HEK293T (cell line): ENCODE results near the gene IZUMO1.

Source experiments
- BHLHE40 ChIP-seq: fragments of 450-650 bp; IDR thresholded peaks from 2 replicates; pipeline ENCODE4 v1.6.1; 2016; ENCODE audit warnings: mild to moderate bottlenecking, moderate library complexity, borderline replicate concordance
- FOXA1 ChIP-seq: fragments of 450-650 bp; IDR thresholded peaks from 2 replicates; pipeline ENCODE4 v1.6.1; 2016; ENCODE audit warnings: mild to moderate bottlenecking
- FOXM1 ChIP-seq: fragments of 450-650 bp; IDR thresholded peaks from 2 replicates; pipeline ENCODE4 v1.6.1; 2017; ENCODE audit warnings: mild to moderate bottlenecking, borderline replicate concordance
- HDGF ChIP-seq: fragments of 450-650 bp; IDR thresholded peaks from 2 replicates; pipeline ENCODE4 v1.6.1; 2017; ENCODE audit warnings: antibody characterized with exemption, borderline replicate concordance
- LEF1 ChIP-seq: fragments of 450-650 bp; IDR thresholded peaks from 2 replicates; pipeline ENCODE4 v1.6.1; 2017; ENCODE audit warnings: mild to moderate bottlenecking, borderline replicate concordance
- SP1 ChIP-seq: fragments of 450-650 bp; IDR thresholded peaks from 2 replicates; pipeline ENCODE4 v1.6.1; 2017
- TARDBP ChIP-seq: fragments of 450-650 bp; IDR thresholded peaks from 2 replicates; pipeline ENCODE4 v1.6.1; 2016

GRCh38 chr19:48719263-48720171 is 27.2 kb downstream of the IZUMO1 start, which contains the start of gene MAMSTR:
- TF ChIP-seq TARDBP = no peak
- TF ChIP-seq SP1 = no peak
- no peak for TF ChIP-seq LEF1
- TF ChIP-seq FOXA1 = no peak
- TF ChIP-seq FOXM1 = no peak
- no peak for TF ChIP-seq HDGF
- TF ChIP-seq BHLHE40 = no peak
